Transverse colon (tissue), 3 donors: ENCODE results near the gene EME2.

ENCODE experiments used
- EP300 ChIP-seq: sonication (generic); formaldehyde crosslinking; IDR thresholded peaks from one replicate; pipeline ENCODE4 v1.6.1; 2017; ENCODE audit warnings: antibody characterized with exemption, low read depth
- POLR2A ChIP-seq: fragments of 450-650 bp; IDR thresholded peaks from one replicate; pipeline ENCODE4 v1.6.1; 2016; ENCODE audit warnings: antibody characterized with exemption, mild to moderate bottlenecking, moderate library complexity
- TF ChIP-seq, protein P1 (sequence below), 5 experiments: fragments of 200-600 bp in 3 of 5; fragments of 450-650 bp in 2 of 5; sonication (generic) in 3 of 5; IDR thresholded peaks; 1 replicate in 2 of 5; 2 replicates in 3 of 5; pipeline ENCODE4 v1.5.1; 2016 to 2017; ENCODE audit warnings: antibody characterized with exemption in 5 of 5, inconsistent platforms in 3 of 5, mild to moderate bottlenecking in 2 of 5, moderate library complexity in 1 of 5

DNA sequence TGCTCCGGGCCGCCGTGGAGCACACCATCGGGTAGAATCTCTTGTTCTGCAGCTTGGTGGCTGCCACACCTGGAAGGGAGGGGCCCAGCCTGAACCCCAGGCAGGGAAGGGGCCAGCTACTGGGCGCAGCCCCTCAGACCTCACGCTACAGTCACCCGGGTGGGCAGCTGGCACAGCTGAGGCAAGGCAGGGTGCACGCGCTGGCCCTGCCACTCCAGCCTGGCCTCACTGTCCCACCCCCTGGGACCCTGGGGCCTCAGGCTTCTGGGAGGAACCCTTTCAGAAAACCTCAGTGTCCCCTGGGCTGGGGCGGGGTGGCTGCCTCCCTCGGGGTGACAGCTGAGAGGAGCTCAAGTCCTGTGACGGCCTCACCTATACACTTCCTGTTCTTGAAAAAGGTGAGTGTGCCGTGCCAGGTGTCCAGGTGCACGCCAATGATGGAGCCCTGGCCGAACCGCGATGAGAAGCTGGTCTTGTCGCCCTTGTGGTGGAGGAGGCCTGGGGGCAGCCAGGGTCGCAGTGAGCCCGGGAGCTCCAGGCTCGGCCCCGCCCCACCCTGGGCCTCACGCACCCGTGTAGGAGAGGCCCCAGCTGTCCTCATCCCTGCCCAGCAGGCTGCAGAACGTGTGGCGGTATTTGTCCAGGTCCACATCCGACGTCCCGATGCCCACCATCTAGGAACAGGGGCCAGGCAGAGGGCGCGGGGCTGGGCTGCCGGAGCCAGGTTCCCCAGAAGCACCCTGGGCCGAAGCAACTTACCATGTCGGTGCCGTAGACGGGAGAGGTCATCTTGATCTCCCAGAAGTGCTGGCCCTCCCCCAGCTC is 5.0 kb downstream of the EME2 start:
- TF ChIP-seq EP300, result no peak
- TF ChIP-seq POLR2A, result no peak
- TF ChIP-seq, protein P1, sequence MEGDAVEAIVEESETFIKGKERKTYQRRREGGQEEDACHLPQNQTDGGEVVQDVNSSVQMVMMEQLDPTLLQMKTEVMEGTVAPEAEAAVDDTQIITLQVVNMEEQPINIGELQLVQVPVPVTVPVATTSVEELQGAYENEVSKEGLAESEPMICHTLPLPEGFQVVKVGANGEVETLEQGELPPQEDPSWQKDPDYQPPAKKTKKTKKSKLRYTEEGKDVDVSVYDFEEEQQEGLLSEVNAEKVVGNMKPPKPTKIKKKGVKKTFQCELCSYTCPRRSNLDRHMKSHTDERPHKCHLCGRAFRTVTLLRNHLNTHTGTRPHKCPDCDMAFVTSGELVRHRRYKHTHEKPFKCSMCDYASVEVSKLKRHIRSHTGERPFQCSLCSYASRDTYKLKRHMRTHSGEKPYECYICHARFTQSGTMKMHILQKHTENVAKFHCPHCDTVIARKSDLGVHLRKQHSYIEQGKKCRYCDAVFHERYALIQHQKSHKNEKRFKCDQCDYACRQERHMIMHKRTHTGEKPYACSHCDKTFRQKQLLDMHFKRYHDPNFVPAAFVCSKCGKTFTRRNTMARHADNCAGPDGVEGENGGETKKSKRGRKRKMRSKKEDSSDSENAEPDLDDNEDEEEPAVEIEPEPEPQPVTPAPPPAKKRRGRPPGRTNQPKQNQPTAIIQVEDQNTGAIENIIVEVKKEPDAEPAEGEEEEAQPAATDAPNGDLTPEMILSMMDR (IDR thresholded peaks at IDR 0.05), result no peak
